Neural progenitor cell (in vitro differentiated cells): Measurements from ENCODE around the gene HMX1.

ENCODE experiments used
- CTCF ChIP-seq: fragments of 200-600 bp; sonication (generic); IDR thresholded peaks from 2 replicates; pipeline ENCODE4 v1.5.1; 2017; ENCODE audit warnings: antibody characterized with exemption, mild to moderate bottlenecking
- EZH2 ChIP-seq: fragments of 200-600 bp; sonication (generic); IDR thresholded peaks from 2 replicates; pipeline ENCODE4 v1.6.1; 2017; ENCODE audit warnings: antibody characterized with exemption, mild to moderate bottlenecking, moderate library complexity
- EZH2phosphoT487 ChIP-seq: fragments of 200-600 bp; sonication (generic); IDR thresholded peaks from 2 replicates; pipeline ENCODE4 v1.6.1; 2017; ENCODE audit warnings: antibody characterized with exemption

GRCh38 chr4:8818063-8818881 is 53.4 kb downstream of the HMX1 start:
- TF ChIP-seq CTCF: no peak
- no peak for TF ChIP-seq EZH2
- TF ChIP-seq EZH2phosphoT487: no peak
